HG02642 (cell line): ENCODE data around the gene LIPJ.

Experiments
- ATAC-seq: cut with Tn5 transposase; IDR thresholded peaks from one replicate; pipeline ENCODE4 v1.9.1; 2021; ENCODE audit warnings: mild to moderate bottlenecking; ENCODE audit not compliant: unreplicated experiment, poor library complexity

LIPJ gene

GRCh38 chr10:88586462-88586861 lies at the start of gene LIPJ:
TSS of gene LIPJ (plus strand) at chr10:88586762. CDS start at chr10:88590688, 3,926 bp downstream.
- no peak for ATAC-seq

- ATAC-seq, result no peak
Observed at GRCh38 chr10:88537322-88537721, 49.2 kb upstream of the LIPJ start.

GRCh38 chr10:88538048-88538447 lies 48.5 kb upstream of the LIPJ start:
- ATAC-seq, result no peak

- ATAC-seq, result no peak
Observed at GRCh38 chr10:88540351-88540750, 46.2 kb upstream of the LIPJ start.

GRCh38 chr10:88541116-88541626 lies 45.4 kb upstream of the LIPJ start:
- ATAC-seq, result no peak

GRCh38 chr10:88542522-88542921 lies 44.0 kb upstream of the LIPJ start:
- ATAC-seq, result no peak

- ATAC-seq, result no peak
Observed at GRCh38 chr10:88544140-88544870, 42.3 kb upstream of the LIPJ start.

- ATAC-seq, result no peak
Observed at GRCh38 chr10:88545359-88545758, 41.2 kb upstream of the LIPJ start.

- no peak for ATAC-seq
Observed at GRCh38 chr10:88546497-88546896, 40.1 kb upstream of the LIPJ start.

- no peak for ATAC-seq
Observed at GRCh38 chr10:88551246-88551645, 35.3 kb upstream of the LIPJ start.

GRCh38 chr10:88553116-88553752 lies 33.3 kb upstream of the LIPJ start:
- peak; percentile 82 for ATAC-seq

- no peak for ATAC-seq
Observed at GRCh38 chr10:88555190-88555908, 31.2 kb upstream of the LIPJ start.

- ATAC-seq, result no peak
Observed at GRCh38 chr10:88557256-88557655, 29.3 kb upstream of the LIPJ start.

GRCh38 chr10:88557658-88558057 lies 28.9 kb upstream of the LIPJ start:
- ATAC-seq, result no peak

- ATAC-seq, result no peak
Observed at GRCh38 chr10:88562152-88562551, 24.4 kb upstream of the LIPJ start.

GRCh38 chr10:88565072-88565471 lies 21.5 kb upstream of the LIPJ start:
- ATAC-seq, result no peak

GRCh38 chr10:88582411-88582805 lies 4.2 kb upstream of the LIPJ start:
- no peak for ATAC-seq

GRCh38 chr10:88582806-88583583 lies 3.6 kb upstream of the LIPJ start, which contains the start of gene RNLS:
TSS of gene RNLS (minus strand) at chr10:88583318.
- peak; percentile 93 for ATAC-seq

GRCh38 chr10:88583584-88583957 lies 3.0 kb upstream of the LIPJ start:
- no peak for ATAC-seq

GRCh38 chr10:88592381-88592780 lies 5.8 kb downstream of the LIPJ start:
- ATAC-seq, result no peak
